SK-N-SH (cell line): ENCODE results near the gene UCN.

Source experiments
- EZH2phosphoT487 ChIP-seq: fragments of 200-600 bp; sonication (generic); IDR thresholded peaks from 2 replicates; pipeline ENCODE4 v1.6.1; 2017; ENCODE audit warnings: low read depth, mixed run types, mild to moderate bottlenecking, antibody characterized with exemption, moderate library complexity, borderline replicate concordance
- JUND ChIP-seq: IDR thresholded peaks from 2 replicates; pipeline ENCODE4 v1.4.0; 2012
- NRF1 ChIP-seq: IDR thresholded peaks from 2 replicates; pipeline ENCODE4 v1.6.1; 2012; ENCODE audit warnings: low read depth, mild to moderate bottlenecking, low read length
- RAD21 ChIP-seq: IDR thresholded peaks from 2 replicates; pipeline ENCODE4 v1.6.1; 2012; ENCODE audit warnings: mild to moderate bottlenecking, low read length
- RCOR1 ChIP-seq: fragments of 150-350 bp; IDR thresholded peaks from 2 replicates; pipeline ENCODE4 v1.6.1; 2017; ENCODE audit warnings: antibody characterized with exemption, low read length
- RFX5 ChIP-seq: IDR thresholded peaks from 2 replicates; pipeline ENCODE4 v1.6.1; 2012; ENCODE audit warnings: mild to moderate bottlenecking, improper control_type of control experiment, low read length
- SIN3A ChIP-seq: IDR thresholded peaks from 2 replicates; pipeline ENCODE4 v1.6.1; 2012; ENCODE audit warnings: low read depth, mild to moderate bottlenecking, low read length, moderate library complexity, borderline replicate concordance
- TF ChIP-seq, protein P1 (sequence below): fragments of 200-600 bp; sonication (generic); IDR thresholded peaks from 2 replicates; pipeline ENCODE4 v1.6.1; 2017; ENCODE audit warnings: antibody characterized with exemption, mild to moderate bottlenecking, moderate library complexity
- TF ChIP-seq, protein P2 (sequence below): IDR thresholded peaks from 2 replicates; pipeline ENCODE4 v1.4.0; 2012; ENCODE audit warnings: low read depth, borderline replicate concordance
- TF ChIP-seq, protein P3 (sequence below): IDR thresholded peaks from 2 replicates; pipeline ENCODE4 v1.4.0; 2012; ENCODE audit warnings: low read depth

DNA sequence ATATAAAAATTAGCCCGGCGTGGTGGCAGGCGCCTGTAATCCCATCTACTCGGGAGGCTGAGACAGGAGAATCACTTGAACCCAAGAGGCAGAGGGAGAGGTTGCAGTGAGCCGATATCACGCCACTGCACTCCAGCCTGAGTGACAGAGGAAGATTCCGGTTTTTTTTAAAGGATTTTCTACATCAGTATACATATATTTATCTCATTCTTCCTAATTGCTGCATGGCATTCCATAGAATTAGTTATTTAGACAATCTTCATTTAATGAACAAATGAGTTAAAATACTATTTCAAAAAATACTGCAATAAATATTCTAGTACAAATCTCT is 46.3 kb upstream of the UCN start:
- no peak for TF ChIP-seq JUND
- TF ChIP-seq SIN3A: no peak
- no peak for TF ChIP-seq RFX5
- TF ChIP-seq, protein P1, sequence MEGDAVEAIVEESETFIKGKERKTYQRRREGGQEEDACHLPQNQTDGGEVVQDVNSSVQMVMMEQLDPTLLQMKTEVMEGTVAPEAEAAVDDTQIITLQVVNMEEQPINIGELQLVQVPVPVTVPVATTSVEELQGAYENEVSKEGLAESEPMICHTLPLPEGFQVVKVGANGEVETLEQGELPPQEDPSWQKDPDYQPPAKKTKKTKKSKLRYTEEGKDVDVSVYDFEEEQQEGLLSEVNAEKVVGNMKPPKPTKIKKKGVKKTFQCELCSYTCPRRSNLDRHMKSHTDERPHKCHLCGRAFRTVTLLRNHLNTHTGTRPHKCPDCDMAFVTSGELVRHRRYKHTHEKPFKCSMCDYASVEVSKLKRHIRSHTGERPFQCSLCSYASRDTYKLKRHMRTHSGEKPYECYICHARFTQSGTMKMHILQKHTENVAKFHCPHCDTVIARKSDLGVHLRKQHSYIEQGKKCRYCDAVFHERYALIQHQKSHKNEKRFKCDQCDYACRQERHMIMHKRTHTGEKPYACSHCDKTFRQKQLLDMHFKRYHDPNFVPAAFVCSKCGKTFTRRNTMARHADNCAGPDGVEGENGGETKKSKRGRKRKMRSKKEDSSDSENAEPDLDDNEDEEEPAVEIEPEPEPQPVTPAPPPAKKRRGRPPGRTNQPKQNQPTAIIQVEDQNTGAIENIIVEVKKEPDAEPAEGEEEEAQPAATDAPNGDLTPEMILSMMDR: no peak
- TF ChIP-seq, protein P2, sequence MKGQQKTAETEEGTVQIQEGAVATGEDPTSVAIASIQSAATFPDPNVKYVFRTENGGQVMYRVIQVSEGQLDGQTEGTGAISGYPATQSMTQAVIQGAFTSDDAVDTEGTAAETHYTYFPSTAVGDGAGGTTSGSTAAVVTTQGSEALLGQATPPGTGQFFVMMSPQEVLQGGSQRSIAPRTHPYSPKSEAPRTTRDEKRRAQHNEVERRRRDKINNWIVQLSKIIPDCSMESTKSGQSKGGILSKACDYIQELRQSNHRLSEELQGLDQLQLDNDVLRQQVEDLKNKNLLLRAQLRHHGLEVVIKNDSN: no peak
- TF ChIP-seq NRF1: no peak
- TF ChIP-seq RAD21: no peak
- TF ChIP-seq, protein P3, sequence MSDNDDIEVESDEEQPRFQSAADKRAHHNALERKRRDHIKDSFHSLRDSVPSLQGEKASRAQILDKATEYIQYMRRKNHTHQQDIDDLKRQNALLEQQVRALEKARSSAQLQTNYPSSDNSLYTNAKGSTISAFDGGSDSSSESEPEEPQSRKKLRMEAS: no peak
- TF ChIP-seq RCOR1: no peak
- no peak for TF ChIP-seq EZH2phosphoT487
